ENCODE data around the gene SCN2A.
"Not testable (repeated sequence)": the region's sequence is repeated elsewhere in the genome, so short reads cannot be mapped to it uniquely, and the experiment has no call there.

SCN2A gene

DNA sequence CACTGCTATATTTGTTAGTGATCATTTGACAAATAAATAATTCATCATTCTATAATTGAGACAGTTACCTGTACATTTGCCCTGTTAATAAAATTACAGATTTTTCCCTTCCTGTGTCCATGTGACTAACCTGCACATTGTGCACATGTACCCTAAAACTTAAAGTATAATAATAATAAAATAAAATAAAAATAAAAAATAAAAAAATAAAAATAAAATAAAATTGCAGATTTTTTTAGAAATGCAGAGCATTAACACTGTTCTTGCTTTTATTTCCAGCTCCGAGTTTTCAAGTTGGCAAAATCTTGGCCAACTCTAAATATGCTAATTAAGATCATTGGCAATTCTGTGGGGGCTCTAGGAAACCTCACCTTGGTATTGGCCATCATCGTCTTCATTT lies 105.1 kb downstream of the SCN2A start:
- not testable (repeated sequence) for DNase-seq

DNA sequence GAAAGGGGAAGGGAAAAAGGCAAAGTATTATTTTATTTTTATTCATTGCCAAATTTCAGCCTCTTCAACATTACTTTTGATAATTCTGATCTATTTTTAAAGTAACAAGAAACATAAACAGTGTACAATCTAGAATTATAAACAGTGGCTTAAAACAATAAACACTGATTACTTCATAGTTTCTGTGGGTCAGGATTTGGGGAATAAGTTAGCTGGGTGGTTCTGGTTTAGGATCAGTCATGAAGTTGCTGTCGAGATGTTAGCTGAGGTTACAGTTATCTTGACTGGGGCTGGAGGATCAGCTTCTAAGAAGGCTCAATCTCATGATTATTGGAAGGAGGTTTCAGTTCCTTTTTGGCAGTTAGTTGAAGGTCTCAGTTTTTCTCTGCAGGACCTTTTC lies 109.2 kb downstream of the SCN2A start:
- DNase-seq: peak; percentile 66

DNA sequence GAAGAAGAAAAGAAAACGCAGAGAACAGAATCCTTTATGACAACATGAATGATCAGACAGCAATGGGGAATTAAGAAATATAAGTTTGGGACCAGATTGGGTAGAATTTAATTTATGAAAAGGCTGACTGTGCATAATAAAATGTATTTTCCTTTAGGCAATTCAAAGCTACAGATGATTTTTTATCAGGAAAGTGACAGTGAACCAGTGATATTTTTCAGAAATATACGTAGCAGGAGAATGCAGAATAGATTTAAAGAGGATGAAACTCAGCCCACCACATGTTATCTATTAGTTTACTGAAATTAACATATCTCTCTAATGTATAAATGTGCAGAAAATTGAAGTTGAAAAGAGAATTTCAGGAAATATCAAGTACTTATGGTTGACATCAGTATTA lies 110.0 kb downstream of the SCN2A start:
- no peak for DNase-seq

DNA sequence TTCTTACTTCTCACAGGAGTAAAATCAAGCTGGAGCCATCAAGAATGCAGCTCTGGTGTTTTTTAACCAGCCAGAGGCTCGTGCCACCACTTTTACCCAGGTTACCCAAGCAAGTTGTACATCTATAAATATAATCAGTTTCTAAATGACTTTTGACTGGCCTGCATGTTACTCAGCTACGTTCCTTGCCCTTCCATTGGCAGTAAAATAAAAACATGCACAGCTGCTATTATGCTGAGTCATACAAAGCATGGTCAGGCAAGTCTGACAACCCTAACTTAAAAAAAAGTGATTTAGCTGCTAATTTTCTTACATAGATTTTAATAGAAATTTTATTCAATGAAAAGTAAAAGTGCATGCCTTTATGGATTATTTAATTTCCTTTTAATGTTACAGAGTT lies 118.5 kb downstream of the SCN2A start:
- no peak for DNase-seq

DNA sequence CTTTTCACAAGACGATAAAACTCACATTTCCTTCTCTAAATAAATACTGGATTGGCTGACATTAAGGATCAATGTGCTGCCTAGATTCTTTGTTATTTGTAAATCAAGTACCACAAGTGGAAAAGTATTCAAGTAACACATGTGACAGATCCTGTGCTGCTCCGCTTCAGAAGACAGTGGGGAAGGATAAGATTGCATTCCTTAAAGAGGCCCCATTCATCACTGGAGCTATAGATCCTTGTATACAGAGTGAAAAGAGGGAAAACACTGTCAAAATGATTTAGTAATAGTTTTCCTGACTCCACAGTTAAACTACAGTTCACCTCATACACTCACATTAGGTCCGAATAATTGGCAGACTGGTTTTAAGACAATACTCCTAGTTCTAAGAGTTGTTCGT lies 122.3 kb downstream of the SCN2A start:
- DNase-seq: no peak

DNA sequence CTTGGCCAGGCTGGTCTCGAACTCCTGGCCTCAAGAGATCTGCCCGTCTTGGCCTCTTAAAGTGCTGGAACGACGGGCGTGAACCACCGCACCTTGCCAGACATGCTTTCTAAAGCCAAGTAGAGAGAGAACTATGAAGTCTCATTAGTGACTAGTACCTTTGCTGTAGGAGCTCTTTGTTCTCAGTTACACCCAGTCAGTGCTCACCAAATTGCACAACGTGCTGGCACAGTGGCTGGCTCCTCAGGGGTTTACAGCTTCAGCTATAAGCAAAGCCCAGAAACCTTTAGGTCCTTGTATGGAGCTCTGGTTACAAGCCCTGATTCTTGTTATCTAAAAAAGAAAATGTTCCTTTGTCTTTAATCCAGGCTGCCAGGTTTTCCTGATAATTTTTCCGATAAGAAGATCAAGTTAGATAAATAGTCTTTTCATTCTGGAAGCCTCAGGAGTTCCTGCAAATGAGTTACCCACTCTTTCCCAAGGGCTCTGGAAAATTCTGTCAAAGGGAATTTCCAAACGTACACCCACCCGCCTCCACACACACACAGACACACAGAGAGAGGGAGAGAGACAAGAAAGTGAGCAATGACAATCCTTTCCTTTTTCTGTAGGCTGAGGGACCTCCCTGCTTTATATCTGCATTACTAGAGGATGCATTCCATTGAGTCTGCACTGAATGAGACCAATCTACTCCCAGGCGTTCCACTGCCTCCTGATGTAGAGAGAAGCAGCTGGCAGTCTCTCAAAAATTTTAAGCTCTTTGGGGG lies 130.1 kb downstream of the SCN2A start:
- no peak for DNase-seq

DNA sequence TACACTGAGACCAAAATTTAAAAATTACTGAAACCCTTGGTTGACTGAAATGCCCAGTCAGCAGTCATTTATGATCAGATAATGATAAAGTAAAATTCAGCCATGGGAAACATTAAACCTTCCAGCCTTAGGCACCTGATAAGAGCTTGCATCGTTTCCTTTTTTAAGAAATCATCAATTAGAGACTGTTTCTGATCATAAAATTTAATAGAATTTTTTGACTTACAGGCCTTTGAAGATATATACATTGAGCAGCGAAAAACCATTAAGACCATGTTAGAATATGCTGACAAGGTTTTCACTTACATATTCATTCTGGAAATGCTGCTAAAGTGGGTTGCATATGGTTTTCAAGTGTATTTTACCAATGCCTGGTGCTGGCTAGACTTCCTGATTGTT lies 130.7 kb downstream of the SCN2A start:
- DNase-seq: no peak

DNA sequence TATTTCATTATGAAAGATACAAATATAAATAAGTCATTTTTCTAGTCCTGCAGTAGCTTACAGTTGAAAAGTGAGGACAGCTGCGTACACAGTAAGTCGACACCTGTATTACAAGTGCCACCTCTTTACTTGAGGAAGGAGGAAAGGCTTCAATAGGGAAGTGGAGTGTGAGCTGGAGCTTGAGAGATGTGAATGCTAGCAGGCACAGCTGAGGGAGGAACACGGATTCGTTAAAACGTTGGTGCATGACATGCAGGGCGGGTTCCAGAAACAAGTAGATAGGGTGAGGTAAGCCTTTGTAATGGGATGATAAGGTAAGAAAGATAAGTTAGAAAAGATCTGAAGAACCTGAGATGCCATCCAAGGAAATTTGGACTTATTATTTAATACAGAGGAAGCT lies 132.1 kb downstream of the SCN2A start:
- DNase-seq: no peak

DNA sequence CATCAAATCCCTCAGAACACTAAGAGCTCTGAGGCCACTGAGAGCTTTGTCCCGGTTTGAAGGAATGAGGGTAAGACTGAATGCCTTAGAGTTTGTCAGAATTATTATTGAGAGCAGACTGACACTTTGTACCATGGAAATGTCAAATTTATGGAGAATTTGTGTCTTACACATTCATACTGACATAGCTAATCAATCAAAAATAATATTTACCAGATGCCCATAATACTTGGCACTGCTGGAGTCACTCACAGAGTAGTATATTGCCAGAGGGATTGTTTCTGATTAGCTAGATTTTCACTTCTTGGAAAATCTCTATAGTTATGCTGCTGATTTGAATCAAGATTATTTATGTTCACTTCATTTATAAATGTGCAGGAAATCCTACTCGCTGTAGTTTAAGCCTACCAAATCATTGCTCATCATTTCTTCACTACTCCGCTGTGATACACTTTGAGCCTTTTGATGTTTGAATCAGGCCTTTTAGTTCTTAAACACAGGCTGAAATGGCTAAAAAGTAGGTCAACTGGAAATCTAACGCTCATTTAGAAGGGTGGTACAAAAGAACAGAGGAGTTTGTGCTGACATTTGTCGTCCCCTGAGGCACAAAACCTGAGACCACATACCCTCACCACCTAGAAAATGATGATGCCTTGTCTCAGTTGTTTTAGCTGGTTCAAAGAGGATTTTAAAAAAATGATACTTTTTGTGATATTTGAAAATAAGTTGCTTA lies 134.2 kb downstream of the SCN2A start:
- DNase-seq: no peak

DNA sequence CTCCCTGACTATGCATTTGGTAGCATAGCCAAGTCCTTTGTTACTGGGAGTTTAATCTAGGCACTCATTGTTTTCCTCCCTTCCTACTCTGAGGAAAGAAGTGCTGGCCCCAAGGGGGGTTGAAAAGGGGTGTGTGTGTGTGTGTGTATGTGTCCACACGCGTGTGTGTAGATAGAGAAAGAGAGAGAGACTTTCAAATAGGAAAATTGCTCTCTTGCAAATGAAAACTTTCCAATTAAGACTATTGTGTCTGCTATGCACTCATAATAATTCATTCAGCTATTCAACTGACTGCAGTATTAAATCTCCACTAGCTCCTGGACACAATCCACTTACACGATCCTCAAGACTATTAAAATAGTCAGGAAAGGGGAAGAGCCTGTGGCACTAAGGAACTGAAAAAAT lies 137.4 kb downstream of the SCN2A start:
- no peak for DNase-seq

DNA sequence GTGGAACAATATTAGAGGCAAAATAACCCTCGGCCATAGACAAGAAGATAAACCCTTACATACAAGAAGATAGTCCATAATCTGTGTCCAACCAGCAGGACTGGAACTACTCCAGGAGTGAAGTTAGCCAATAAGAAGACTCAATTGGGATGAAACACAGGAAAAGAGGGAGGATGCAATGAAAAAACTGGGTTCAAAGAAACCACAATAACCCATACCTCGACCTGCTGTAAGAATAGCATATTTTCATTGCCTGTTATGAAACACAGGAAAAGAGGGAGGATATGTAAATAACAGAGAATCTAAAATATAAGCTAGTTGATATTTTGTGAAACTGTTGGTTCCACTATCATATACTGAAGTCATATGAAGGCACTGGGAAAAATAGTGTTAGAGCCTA lies 143.1 kb downstream of the SCN2A start:
- DNase-seq: no peak

DNA sequence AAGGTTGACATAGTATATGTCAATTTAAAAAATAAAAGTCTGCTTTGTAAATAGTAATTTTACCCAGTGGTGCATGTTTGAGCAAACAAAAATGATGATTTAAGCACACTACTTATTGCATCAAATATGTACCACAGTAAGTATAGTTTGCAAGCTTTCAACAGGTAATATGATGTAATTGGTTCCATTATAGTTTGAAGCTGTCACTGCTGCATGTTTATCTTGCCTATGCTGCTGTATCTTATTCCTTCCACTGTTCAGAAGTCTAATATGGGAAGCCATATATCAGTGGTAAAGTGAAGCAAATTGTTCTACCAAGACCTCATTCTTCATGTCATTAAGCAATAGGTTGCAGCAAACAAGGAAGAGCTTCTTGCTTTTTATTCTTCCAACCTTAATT lies 151.7 kb downstream of the SCN2A start:
- no peak for DNase-seq

DNA sequence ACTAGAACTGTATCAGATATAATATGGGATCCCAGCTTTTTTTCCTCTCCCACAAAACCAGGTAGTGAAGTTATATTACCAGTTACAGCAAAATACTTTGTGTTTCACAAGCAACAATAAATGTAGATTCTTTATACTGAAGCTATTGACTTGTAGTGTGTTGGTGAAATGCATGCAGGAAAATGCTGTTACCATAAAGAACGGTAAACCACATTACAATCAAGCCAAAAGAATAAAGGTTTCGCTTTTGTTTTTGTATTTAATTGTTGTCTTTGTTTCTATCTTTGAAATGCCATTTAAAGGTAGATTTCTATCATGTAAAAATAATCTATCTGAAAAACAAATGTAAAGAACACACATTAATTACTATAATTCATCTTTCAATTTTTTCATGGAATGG lies 152.6 kb downstream of the SCN2A start:
- no peak for DNase-seq

DNA sequence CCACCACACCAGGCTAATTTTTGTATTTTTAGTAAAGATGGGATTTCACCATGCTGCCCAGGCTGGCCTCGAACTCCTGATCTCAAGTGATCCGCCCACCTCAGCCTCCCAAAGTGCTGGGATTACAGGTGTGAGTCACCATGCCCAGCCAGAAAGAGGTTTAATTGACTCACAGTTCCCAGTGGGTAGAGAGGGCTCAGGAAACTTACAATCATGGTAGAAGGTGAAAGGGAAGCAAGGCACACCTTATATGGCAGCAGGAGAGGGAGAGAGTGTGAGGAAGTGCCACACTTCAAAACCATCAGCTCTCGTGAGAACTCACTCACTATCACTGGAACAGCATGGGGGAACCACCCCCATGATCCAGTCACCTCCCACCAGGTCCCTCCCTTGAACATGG lies 159.4 kb downstream of the SCN2A start:
- not testable (repeated sequence) for DNase-seq

DNA sequence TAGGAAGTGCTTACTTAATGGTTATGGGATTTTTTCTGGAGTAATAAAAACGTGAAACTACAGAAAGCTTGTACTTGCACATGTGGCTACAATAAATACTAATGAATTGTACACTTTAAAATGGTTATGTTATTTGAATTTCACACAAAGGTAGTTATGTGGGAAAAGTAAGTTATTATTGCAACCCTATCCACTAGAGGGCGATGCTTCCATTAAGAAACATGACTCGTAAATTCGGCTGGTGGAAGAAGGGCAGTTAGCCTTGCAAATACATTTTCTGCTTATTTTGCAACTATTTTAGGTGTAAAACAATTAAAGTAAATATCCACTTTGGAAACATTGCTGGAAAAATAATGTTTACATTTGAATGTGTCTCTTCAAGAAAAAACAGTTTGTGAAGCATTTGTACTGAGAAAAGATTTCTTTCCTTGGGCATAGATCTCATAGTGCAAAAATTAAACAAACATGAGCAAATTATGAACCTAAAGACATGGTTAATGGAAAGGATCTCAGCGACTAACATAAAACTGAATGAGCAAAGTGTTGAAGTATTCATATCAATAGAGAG lies 162.2 kb downstream of the SCN2A start:
- DNase-seq: peak; percentile 49

DNA sequence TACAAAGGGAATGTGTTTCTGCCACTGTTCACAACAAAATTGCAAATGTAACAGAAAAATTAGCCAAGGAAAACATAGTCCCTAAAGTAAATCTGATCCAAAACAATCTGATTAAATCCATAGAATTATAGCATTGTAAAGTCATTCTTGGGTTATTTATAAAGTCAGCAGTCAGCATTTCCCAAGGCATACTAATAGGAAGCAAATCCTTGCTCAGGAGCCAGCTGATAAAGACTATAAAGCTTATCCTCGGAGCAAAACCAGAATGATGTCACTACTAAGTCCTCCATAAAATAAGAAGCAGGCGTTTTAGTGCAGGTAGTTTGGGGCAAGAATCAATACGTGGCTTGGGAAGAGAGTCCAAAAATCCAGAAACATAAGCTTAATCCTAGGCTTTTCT lies 162.9 kb downstream of the SCN2A start:
- no peak for DNase-seq

DNA sequence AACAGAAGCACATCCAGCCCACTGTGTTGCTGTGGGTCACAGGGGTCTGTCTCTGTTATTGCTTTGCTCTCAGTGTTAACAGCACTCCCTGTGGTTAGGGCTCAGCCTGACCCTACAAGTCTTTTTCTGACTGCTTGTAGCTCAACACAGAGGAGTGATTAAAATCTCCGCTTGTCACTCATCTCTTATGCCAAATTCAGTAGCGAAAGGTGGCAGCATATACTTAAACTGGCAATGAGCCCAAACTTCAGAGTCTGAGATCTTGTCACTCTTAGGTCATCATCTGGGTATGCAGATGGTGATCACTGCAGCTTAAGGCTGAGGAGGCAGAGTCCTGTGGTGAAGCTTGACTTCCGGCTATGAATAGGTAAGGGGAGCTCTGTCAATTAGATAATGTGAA lies 167.0 kb downstream of the SCN2A start:
- DNase-seq: no peak

DNA sequence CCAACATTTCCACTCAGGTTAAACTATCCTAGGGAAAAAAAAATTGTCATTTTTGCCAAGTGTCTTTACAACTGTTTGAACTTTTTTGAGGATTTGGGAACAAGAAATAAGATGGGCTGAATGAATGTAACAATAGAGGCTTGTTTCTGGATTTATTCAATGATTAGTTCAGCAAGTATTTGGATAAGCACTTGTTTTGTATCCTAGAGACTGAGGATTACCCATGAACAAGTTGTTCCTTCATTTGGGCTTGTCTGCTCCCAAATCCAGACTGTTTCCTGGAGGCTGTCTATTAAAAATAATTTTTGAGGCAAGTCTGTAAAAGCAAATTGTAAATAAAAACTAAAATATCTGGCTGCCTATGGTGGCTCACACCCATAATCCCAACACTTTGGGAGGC lies 168.3 kb downstream of the SCN2A start:
- DNase-seq: no peak

DNA sequence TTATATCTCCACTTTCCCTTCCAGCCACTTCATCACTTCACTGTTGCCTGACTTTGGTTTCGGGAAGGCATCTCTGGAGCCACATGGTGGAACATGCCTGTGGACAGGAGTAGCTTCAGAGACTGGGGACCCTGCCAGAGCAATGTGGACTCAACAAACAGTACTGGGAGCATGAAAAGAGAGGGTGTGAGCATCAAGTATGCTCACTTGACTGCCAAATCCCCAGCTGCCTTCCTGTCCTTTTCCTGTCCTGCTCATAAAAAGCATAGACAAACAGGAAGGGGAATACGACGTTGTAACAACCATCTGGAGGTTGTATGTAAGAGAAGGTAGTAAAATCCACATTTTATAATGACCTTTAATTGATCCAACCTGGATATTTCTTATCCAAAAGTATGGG lies 169.0 kb downstream of the SCN2A start:
- no peak for DNase-seq

DNA sequence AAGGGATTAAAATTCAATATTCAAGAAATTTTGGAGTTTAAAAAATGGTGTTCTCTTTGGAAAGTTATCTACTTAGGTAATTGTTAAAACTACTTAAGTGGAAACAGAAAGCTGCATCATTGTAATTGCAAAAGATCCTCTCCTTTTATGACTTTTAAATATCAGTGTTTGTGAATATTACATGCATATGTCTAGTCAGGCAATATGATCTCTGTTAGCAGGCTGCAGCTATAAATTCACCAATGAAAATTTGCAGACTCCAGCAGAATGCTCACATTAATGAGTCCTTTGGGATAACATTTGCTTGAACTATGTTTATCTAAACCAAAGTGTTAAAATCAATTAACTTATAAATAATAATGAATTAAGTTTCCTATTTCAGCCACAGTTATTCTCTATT lies 171.1 kb downstream of the SCN2A start:
- DNase-seq: no peak

DNA sequence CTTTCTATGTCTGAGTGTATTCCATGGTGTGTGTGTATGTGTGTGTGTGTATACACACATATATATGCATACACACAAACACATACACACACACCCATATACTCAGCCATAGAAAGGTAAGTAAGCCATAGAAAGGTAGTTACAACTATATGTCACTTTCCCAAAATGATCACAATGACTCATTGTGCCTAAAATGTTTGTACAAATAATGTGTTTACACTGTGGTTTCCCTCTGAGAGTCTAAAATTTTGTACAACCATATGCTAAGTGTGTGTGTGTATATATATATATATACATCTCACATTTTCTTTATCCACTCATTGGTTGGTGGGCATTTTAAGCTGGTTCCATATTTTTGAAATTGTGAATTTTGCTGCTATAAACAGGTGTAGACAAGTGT lies 175.0 kb downstream of the SCN2A start:
- no peak for DNase-seq

DNA sequence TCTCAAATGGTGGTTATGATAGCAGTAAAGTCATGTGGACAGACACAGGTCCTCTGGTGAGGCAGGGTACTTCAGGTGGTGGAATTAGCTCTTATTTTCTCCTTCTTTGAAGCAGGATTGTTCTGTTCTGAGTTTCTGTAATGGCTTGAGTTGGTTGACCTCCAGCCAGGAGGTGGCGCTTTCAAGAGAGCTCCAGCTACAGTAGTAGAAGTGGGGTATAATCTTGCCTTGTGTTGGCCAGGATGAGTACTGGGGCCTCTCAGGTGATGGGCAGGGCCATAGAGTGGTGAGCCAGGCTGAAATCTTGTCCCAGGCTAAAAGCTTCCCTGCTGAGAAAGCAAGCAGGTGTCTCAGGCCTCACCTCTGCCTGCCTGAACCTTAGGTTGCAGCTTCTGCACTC lies 177.8 kb downstream of the SCN2A start:
- no peak for DNase-seq

DNA sequence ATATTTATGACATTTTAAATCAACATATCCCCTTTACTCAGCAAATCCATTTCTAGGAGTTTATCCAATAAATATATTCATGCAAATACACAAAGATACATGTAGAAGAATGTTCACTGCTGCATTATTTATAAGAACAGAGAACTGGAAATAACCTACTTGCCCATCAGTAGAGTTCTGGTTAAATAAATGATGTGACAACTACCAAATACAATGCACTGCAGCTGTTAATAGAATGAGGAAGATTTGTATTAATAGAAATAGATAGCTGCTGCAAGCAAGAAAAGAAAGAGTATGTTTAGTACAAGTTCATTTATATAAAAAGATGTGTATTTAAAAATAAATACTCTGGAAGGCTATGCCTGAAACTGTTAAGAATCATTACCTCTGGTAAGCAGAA lies 181.0 kb downstream of the SCN2A start:
- no peak for DNase-seq

DNA sequence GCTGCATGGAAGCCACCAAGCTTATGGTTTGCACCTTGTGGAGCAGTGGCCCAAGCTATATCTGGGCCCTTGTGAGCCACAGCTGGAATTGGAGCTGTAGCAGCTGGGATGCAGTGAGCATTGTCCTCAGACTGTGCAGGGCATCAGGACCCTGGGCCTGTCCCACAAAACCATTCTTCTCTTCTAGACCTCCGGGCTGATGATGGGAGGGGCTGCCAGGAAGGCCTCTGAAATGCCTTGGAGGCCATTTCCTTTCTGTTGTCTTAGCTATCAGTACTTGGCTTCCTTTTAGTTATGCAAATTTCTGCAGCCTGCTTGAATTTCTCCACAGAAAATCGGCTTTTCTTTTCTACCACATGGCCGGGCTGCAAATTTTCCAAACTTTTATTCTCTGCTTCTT lies 183.9 kb downstream of the SCN2A start:
- DNase-seq: no peak

DNA sequence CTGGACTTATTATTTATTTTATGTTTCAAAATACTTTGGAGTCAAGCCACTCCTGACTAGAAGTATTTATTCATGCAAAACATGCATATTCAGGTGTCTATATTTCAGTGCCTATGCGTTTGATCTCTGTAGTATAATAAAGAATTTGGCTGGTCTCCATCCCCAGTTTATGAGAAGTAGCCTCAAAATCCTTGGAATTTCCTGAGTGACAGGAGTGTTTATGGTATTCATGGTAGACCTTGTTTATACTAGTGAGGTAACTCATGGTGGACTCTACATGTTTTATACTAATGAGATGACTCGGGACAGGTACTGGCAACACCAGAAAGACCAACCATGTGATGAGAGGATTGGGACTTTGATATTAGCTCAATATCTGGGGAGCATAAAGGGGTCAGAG lies 186.3 kb downstream of the SCN2A start:
- no peak for DNase-seq
